ENCODE data around the gene INTS6. TPM values are rescaled to one million over a fixed set of nuclear protein-coding genes. Genes with fewer than 3 reads are reported as not detected.

INTS6 gene
- total and polyA plus RNA-seq, 5 donors: 12.9 to 29.3 (median 24.0) TPM

DNA sequence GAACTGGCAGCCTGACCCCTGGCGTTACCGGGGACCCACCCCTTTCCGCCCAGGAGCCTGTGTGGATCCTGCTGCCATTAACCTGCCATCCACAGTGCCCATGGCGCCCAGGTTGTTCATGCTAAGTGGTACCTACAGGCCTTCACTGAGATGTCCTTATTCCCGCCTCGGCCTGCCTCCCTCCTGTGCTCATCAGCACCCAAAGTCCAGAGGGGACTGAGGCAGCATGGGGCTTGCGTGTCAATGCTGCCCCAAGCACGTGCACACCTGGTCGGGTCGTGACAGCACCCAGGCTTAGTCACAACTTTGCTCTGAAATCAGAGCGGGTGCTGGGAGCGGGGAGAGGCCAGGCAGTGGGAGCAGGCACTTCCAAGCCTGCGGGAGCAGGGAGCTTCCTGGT is 3.7 kb upstream of the INTS6 start:
- 97% methylated on average over 13 of the region's 13 CpGs for WGBS
- intact Hi-C loops (cut with DNase I): loop anchor here in 2 of 4 donors (10.0 kb wide), 2 partner anchors 328 to 348 kb away; partner anchors contain the start of gene DHRS12 (in 1 of the 2)
- no peak overlapping the region for H3K27ac ChIP-seq (ENCODE audit: low read length)

DNA sequence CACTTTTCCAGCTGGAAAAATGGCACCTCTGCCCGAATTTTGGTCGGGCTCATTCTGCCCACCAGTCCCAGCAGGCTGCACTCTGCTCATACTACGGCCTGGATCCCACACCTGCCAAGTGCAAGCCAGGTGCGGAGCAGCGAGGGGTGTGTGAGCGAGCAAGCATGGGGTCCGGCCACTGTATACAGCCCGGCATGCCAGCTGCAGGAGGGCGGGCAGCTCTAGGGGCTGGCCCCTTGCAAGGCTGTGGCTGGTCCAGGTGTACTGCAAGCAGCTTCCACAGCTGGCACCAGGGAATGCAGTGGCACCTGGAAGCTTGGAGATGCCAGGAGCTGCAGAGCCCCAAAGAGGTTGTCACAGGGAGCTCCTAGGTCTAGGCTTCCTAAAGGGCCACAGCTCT is 2.7 kb upstream of the INTS6 start:
- intact Hi-C loops (cut with DNase I): loop anchor here in 2 of 4 donors (10.0 kb wide), 2 partner anchors 329 to 349 kb away; partner anchors contain the start of gene DHRS12 (in 1 of the 2)
- WGBS: 98% methylated on average over 9 of the region's 9 CpGs
- peak; percentile 19 to 59 (median 57) for DNase-seq
- Histone ChIP-seq H3K27ac (ENCODE audit: low read length) (no peak overlapping the region), H3K27me3 (ENCODE audit: control insufficient read depth, insufficient read depth) (no peaks in the 10 kb centered on the region), H3K9me3 (ENCODE audit: control insufficient read depth, low read length) (no peaks in the 10 kb centered on the region), H3K4me1 (ENCODE audit: control insufficient read depth, insufficient read depth, low read length) (no peaks in the 10 kb centered on the region), H3K4me3 (ENCODE audit: low read length) (no peak overlapping the region)
- ATAC-seq: no peak

More for the DNA sequence above, 3.7 kb upstream of the INTS6 start:
- ATAC-seq: no peak
- Histone ChIP-seq H3K27me3 (ENCODE audit: control insufficient read depth, insufficient read depth) (no peaks in the 10 kb centered on the region), H3K4me1 (ENCODE audit: control insufficient read depth, insufficient read depth, low read length) (no peaks in the 10 kb centered on the region), H3K4me3 (ENCODE audit: low read length) (no peak overlapping the region), H3K9me3 (ENCODE audit: control insufficient read depth, low read length) (no peaks in the 10 kb centered on the region)
- DNase-seq: peak in 1 of 3 donors; percentile 50

DNA sequence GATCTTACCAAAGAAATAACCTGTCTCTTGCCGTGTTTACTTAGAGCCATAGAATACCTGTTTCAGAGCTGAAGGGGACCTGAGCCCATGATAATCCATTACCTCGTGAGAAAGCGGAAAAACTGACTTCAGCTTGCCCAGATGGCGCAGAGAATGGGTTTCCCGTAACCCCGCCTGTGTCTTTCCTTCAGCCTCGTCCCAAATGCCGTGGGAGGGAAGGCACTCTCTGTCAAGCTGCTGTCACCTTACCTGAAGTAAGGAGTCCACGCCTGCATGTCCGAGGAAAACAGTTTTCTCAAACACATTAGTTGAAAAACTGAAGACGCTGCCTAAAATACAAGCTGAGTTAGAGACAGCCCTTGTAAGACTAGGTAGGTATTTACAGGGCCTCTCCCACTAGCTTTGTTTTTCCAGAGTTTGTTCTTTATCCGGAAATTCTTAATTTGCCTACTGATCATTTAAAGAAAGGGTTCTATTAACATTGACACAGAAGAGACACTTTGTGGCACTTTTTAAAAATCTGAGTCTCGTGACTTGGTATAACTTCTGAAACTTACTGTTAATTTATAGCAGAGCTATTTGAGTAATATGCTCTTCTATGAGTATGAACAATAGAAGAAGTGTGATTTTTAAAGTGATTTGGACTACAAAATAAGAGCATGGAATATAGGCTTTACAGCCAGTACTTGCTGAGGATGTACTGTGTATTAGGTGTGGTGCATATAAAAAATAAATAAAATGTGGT is 1.3 kb upstream of the INTS6 start:
- WGBS: 11% methylated on average over 13 of the region's 13 CpGs
- Histone ChIP-seq H3K9me3 (ENCODE audit: control insufficient read depth, low read length) (no peaks in the 10 kb centered on the region), H3K4me3 (ENCODE audit: low read length) (peak overlapping the region; percentile 59)

DNA sequence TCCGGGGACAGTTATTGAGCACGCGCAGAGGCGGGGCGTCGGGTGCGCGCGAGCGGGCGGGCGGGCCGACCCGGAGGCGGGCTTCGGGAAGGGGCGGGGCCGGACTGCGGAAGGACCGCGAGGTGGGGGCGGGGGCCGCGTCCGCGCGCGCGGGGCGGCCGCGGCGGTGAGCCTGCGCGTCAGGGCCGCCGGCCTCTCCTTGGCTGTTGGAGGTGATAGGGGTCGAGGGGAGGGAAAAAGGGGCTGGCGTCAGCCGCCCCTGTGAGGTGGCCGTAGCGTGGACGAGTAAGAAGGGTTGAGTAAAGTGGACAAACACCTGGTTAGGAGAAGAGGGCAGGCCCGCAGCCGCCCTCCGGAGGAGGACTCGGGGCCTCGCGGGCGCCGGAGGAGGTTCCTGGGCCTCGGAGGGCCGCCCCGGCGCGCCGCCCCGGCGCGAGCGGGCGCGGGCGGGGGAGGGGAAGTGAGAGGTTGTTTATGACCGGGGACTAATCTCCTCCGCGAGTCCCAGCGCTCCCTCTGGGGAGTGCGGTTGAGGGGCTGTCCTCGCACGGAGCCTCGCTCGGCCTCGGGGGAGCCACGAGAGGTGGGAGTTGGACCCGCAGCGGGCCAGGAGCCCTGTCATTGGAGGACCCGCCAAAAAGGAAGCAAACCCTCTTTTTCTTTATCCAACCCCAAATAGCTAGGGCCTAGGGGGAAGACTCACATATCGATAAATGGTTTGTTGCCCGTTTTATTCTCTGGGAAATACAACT is 547 bp upstream of the INTS6 start:
- WGBS: under 1% methylated on average over 79 of the region's 80 CpGs

More for the DNA sequence above, 1.3 kb upstream of the INTS6 start:
- DNase-seq: peak in 2 of 3 donors; percentile 23 to 55
- Histone ChIP-seq H3K27ac (ENCODE audit: low read length) (peak overlapping the region; percentile 97), H3K27me3 (ENCODE audit: control insufficient read depth, insufficient read depth) (no peaks in the 10 kb centered on the region), H3K4me1 (ENCODE audit: control insufficient read depth, insufficient read depth, low read length) (no peaks in the 10 kb centered on the region)
- intact Hi-C loops (cut with DNase I): loop anchor here in 3 of 4 donors (5.0 to 10.0 kb wide), 4 partner anchors 128 to 351 kb away; partner anchors contain the start of genes WDFY2 (in 3 of the 3) and DHRS12 (in 1 of the 3)
- ATAC-seq: no peak

DNA sequence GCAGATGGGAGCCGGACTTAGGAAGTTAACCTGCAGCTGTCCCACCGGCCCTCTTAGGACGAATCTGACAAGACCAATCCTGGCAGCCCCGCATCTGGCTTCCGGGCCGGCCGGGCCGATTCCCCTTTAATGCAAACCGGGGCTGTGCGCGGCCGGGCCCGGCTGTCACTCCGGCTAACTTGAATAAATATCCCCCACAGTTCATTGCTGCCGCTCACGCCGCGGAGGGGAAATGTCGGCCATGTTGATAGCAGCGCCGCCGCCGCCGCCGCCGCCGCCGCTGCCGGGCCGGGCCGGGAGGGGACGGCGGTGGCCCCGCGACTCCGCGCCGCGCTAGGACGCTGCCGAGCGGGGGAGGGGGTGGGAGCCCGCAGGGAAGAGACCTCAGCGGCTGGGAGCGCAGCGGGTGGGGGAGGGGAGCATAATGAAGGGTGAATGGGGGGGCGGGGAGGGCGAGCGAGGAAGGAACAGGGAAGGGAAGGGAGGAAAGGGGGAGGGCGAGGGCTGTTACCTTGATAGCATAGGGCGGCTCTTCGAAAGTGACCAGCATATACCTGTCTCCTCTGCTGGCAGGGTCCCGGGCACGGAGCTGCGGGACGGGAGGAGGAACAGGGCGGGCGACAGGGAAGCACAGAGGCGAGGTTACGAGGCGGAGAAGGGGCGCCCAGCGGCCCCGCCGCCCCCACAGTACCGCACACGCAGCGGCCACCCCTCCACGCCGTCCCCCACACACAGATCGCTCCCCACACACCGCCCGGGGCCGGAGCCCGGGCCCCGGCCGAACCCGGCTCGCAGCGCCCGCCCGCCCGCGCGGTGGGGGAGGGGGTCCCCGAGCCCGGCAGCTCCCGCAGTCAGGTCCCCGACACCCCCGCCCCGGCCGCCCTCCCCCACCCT is 1.1 kb downstream of the INTS6 start:
- ATAC-seq (peak; percentile 27 to 32), DNase-seq (peak; percentile 88 to 95 (median 94))
- intact Hi-C loops (cut with DNase I): loop anchor here in 3 of 4 donors (5.0 to 10.0 kb wide), 4 partner anchors 131 to 353 kb away; partner anchors contain the start of genes WDFY2 (in 3 of the 3) and DHRS12 (in 1 of the 3)
- Histone ChIP-seq H3K9me3 (ENCODE audit: control insufficient read depth, low read length) (no peaks in the 10 kb centered on the region), H3K4me3 (ENCODE audit: low read length) (peak overlapping the region; percentile 85), H3K27me3 (ENCODE audit: control insufficient read depth, insufficient read depth) (no peaks in the 10 kb centered on the region), H3K27ac (ENCODE audit: low read length) (peak overlapping the region; percentile 100), H3K4me1 (ENCODE audit: control insufficient read depth, insufficient read depth, low read length) (no peaks in the 10 kb centered on the region)
- under 1% methylated on average over 92 of the region's 92 CpGs for WGBS

More for the DNA sequence above, 547 bp upstream of the INTS6 start:
- Histone ChIP-seq H3K27me3 (ENCODE audit: control insufficient read depth, insufficient read depth) (no peaks in the 10 kb centered on the region), H3K4me3 (ENCODE audit: low read length) (peak overlapping the region; percentile 59), H3K27ac (ENCODE audit: low read length) (peak overlapping the region; percentile 97), H3K9me3 (ENCODE audit: control insufficient read depth, low read length) (no peaks in the 10 kb centered on the region), H3K4me1 (ENCODE audit: control insufficient read depth, insufficient read depth, low read length) (no peaks in the 10 kb centered on the region)
- intact Hi-C loops (cut with DNase I): loop anchor here in 3 of 4 donors (5.0 to 10.0 kb wide), 4 partner anchors 129 to 351 kb away; partner anchors contain the start of genes WDFY2 (in 3 of the 3) and DHRS12 (in 1 of the 3)
- DNase-seq: peak; percentile 85 to 95 (median 94)
- peak; percentile 71 for ATAC-seq

DNA sequence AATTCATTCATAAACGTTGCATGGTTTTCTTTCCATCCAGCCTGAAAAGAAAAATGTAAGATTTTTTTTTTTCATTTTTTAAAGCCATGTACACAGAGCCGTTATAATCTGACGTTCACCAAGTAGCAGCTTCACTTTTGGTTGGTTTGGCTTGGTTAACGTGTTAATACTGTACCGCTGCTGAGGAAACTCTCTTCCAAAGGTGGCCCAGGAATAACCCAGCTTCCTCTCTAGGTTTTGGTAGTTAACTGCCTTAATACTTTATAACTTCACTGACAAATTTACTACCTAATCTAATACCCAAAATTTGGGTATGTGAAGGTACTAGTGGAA is 1.7 kb downstream of the INTS6 start:
- ATAC-seq (no peak), DNase-seq (no peak)
- H3K27me3 ChIP-seq (ENCODE audit: control insufficient read depth, insufficient read depth): no peaks in the 10 kb centered on the region
- peak overlapping the region; percentile 85 for H3K4me3 ChIP-seq (ENCODE audit: low read length)
- peak overlapping the region; percentile 100 for H3K27ac ChIP-seq (ENCODE audit: low read length)
- intact Hi-C loops (cut with DNase I): loop anchor here in 3 of 4 donors (5.0 to 10.0 kb wide), 4 partner anchors 131 to 354 kb away; partner anchors contain the start of genes WDFY2 (in 3 of the 3) and DHRS12 (in 1 of the 3)
- H3K4me1 ChIP-seq (ENCODE audit: control insufficient read depth, insufficient read depth, low read length): no peaks in the 10 kb centered on the region
- no peaks in the 10 kb centered on the region for H3K9me3 ChIP-seq (ENCODE audit: control insufficient read depth, low read length)
- WGBS: 2% methylated on average over 5 of the region's 5 CpGs

DNA sequence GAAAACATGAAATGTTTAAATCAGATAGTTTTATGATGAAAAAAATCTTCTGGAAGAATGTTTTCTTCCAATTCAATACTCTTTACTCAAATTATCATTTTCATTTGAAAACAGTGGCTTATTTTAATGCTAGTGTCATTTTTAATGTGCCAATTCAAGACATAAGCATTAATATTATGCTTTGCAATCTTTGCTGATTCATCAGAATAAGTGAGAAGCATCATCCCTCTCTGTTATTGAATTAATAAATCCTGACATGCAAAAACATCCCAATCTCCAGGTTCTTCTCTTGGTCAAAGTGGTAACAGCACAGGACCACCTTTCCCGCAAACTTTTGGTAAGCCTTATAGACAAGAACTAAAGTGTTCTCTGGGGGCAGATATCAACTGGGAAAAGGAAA is 3.8 kb downstream of the INTS6 start:
- Histone ChIP-seq H3K27me3 (ENCODE audit: control insufficient read depth, insufficient read depth) (no peaks in the 10 kb centered on the region), H3K27ac (ENCODE audit: low read length) (peak overlapping the region; percentile 21), H3K9me3 (ENCODE audit: control insufficient read depth, low read length) (no peaks in the 10 kb centered on the region), H3K4me3 (ENCODE audit: low read length) (no peak overlapping the region), H3K4me1 (ENCODE audit: control insufficient read depth, insufficient read depth, low read length) (no peaks in the 10 kb centered on the region)
- ATAC-seq (no peak), DNase-seq (no peak)
- intact Hi-C loops (cut with DNase I): no loop called here
- 95% methylated on average over 1 of the region's 1 CpG for WGBS

DNA sequence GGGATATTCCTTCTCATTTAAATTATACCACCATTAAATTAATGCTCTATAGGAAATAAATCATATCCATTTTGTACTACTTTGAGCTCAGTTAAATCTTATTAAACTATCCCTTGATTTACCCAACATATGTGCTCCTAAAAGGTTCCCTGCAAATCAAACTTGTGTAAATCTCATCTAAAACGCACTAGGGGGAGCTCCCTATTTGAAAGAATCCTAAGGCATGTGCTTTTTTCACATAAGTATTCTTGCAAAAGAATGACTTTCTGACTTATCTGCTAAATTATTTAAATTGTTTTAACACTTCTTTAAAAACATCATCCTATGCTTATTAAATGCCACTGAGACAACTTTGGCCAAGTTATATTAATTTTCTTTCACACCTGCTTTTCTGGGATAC is 7.9 kb downstream of the INTS6 start:
- intact Hi-C loops (cut with DNase I): no loop called here
- H3K4me3 ChIP-seq (ENCODE audit: low read length): no peak overlapping the region
- no peak for DNase-seq
- WGBS: 42% methylated on average over 1 of the region's 1 CpG
- H3K27ac ChIP-seq (ENCODE audit: low read length): no peak overlapping the region
- no peaks in the 10 kb centered on the region for H3K27me3 ChIP-seq (ENCODE audit: control insufficient read depth, insufficient read depth)
- ATAC-seq: no peak
- no peaks in the 10 kb centered on the region for H3K4me1 ChIP-seq (ENCODE audit: control insufficient read depth, insufficient read depth, low read length)
- no peaks in the 10 kb centered on the region for H3K9me3 ChIP-seq (ENCODE audit: control insufficient read depth, low read length)

DNA sequence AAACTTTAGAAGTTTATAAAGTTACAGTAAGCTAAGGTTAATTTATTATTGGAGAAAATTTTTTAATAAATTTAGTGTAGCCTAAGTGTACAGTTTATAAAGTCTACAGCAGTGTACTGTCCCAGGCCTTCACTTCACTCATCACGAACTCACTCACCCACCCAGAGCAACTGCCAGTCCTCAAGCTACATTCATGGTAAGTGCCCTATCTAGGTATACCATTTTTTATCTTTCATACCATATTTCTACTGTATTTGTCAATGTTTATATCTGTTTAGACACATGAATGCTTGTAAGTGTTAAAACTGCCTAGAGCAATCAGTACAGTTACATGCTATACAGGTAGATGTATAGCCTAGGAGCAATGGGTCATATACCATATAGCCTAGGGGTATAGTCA is 12.5 kb downstream of the INTS6 start:
- Histone ChIP-seq H3K27me3 (ENCODE audit: control insufficient read depth, insufficient read depth) (no peaks in the 10 kb centered on the region), H3K9me3 (ENCODE audit: control insufficient read depth, low read length) (no peaks in the 10 kb centered on the region), H3K4me1 (ENCODE audit: control insufficient read depth, insufficient read depth, low read length) (no peaks in the 10 kb centered on the region), H3K27ac (ENCODE audit: low read length) (no peak overlapping the region), H3K4me3 (ENCODE audit: low read length) (no peak overlapping the region)
- intact Hi-C loops (cut with DNase I): no loop called here
- ATAC-seq: no peak
- 97% methylated on average over 1 of the region's 1 CpG for WGBS
- no peak for DNase-seq

DNA sequence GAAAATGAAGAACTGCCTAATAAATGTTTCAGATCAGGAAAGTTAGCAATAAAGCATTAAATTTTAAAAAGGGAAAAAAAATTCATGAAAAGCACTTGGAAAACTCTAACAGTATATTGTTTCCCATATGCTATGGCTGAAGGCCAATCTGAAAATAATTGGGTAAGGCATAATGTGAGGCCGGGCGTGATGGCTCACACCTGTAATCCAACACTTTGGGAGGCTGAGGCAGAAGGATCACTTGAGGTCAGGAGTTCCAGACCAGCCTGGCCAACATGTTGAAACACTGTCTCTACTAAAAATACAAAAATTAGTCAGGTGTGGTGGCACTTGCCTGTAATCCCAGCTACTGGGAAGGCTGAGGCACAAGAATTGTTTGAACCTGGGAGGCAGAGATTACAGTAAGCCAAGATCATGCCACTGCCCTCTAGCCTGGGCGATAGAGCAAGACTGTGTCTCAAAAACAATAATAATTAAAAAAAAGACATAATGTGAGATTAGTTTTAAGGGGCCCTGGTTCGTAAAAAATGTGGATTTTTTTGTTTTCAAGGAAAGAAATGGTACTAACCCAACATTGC is 15.2 kb downstream of the INTS6 start:
- Histone ChIP-seq H3K9me3 (ENCODE audit: control insufficient read depth, low read length) (no peaks in the 10 kb centered on the region), H3K27ac (ENCODE audit: low read length) (no peak overlapping the region), H3K4me3 (ENCODE audit: low read length) (no peak overlapping the region), H3K4me1 (ENCODE audit: control insufficient read depth, insufficient read depth, low read length) (no peaks in the 10 kb centered on the region), H3K27me3 (ENCODE audit: control insufficient read depth, insufficient read depth) (no peaks in the 10 kb centered on the region)
- intact Hi-C loops (cut with DNase I): no loop called here
- ATAC-seq: no peak
- 88% methylated on average over 4 of the region's 4 CpGs for WGBS
- no peak for DNase-seq

Data from right cardiac atrium (tissue), 5 donors.